HG03097 (cell line): ENCODE measurements around the gene RCAN3.
"Not testable (repeated sequence)": the region's sequence is repeated elsewhere in the genome, so short reads cannot be mapped to it uniquely, and the experiment has no call there.

Experiments
- ATAC-seq: cut with Tn5 transposase; IDR thresholded peaks from one replicate; pipeline ENCODE4 v1.9.1; 2021; ENCODE audit not compliant: unreplicated experiment, low FRiP score

The RCAN3 gene

DNA sequence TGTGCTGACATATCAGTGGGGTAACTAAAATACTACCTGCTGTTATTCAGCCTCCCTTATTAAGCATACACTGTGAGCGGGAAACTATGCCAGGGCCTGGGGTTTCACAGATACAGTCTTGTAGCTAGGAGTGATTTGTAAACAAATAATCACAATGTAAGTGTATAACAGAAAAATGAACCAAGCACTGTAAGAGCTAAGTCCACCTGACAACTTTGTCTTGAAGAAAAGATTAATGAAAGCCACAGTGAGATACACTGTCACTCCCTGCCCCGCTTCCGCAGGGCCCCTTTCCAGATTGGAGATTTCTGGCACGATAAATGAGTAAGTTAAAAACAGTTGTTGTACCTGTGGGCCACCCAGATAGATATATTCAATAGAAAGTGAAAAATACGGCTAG, 4.8 kb downstream of the RCAN3 start:
- no peak for ATAC-seq

DNA sequence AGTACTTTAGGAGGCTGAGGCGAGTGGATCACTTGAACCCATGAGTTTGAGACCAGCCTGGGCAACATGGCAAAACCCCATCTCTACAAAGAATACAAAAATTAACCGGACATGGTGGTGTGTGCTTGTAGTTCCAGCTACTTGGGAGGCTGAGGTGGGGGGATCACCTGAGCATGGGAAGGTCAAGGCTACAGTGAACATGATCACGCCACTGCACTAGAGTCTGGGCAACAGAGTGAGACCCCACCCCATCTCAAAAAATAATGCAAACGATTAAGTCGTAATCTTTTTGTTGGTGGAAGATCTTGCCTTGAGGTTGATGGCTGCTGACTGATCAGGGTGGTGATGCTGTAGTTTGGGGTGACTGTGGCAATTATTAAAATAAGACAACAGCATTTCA, 6.3 kb downstream of the RCAN3 start:
- ATAC-seq, result no peak

DNA sequence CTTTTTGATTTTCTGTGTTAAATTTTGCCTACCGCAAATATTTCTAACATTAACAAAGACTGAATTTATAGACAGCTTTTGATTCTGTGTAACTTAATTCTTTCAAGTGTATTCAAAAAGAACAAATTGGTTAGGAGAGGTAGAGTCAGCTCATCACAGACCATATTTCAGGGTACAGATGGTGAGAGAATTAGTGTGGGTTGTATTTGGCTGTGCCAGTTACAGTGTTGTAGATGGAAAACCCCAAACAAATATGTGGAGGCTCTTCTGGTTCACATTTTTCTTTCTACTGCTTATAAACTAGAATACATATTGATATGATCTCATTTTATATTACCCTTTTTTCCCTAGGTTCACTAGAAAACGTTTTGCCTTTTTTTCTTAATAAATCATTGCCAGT, 11.1 kb downstream of the RCAN3 start:
- no peak for ATAC-seq

DNA sequence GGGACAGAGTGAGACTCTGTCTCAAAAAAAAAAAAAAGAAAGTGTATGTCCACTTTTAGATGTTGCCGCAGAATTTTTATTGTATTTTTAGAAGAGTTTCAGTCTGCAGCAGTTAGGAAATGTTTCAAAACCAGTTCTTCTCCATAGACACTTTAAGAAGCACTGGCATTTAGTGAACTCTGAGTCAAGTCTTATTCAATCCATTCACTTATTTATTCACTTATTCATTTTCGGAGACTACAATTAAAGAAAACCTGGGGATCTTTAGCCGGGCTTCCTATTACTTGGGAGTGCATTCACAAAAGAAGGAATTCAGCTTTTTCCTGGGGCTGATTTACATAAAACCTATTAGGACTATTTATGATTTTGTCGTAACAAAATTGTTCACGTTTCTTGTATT, 12.3 kb downstream of the RCAN3 start:
- ATAC-seq, result no peak

DNA sequence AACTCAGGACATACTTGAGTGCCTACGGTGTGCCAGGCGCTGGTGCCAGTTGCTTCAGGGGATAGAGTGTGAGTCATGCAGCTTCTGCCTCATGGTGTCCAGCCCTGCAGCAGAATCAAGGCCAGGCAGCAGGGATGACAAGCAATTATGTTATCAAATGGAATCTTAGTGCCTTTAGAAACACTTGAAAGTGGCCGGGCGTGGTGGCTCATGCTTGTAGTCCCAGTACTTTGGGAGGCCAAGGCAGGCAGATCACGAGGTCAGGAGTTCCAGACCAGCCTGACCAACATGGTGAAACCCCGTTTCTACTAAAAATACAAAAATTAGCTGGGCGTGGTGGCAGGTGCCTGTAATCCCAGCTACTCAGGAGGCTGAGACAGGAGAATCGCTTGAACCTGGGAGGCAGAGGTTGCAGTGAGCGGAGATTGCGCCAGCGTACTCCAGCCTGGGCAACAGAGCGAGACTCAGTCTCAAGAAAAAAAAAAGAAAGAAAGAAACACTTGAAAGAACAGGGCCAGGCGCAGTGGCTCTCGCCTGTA, 13.1 kb downstream of the RCAN3 start:
- ATAC-seq, result not testable (repeated sequence)

DNA sequence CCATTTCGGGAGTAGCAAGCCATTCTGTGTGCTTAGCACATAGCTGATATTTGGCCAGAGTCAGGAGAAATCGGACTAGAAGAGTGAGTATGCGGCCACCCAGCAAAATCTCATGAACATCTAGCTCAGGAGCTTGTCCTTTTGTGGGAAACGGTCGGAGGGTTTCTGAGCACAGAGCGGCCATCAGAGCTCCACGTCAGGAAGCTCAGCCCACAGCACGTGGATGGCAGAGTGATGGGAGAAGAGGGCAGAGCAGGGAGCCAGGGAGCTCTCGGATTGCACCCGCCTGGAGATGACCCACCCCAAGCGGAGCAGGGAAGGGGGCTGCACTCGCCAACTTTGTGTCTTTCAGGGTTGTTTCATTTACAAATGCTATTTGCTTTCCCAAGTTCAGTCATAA, 13.9 kb downstream of the RCAN3 start:
- no peak for ATAC-seq

DNA sequence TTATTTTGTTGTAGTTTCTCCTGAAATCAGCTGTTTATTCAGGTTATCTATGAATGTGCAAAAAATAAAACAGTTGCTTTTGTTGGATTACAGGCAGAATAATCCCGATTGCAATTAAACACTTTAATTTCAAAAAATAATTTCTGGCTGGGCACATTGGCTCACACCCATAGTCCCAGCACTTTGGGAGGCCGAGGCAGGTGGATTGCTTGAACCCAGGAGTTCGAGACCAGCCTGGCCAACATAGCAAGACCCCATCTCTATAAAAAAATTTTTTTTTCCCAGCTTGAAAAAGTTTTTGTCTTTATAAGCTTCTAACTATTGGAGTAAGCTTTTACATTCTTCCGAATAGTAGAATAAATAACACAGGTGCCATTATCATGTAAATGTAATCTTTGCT, 15.3 kb downstream of the RCAN3 start:
- ATAC-seq, result no peak

DNA sequence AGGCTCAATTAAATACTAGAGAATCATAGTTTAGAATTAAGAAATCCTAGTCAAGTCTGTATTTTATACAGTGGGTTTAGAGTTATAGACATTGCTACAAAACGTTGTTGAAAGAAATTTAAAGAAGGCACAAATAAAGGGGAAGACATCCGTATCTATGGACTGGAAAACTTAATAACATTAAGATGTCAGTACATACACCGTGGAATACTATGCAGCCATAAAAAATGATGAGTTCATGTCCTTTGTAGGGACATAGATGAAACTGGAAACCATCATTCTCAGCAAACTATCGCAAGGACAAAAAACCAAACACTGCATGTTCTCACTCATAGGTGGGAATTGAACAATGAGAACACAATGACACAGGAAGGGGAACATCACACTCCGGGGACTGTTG, 17.6 kb downstream of the RCAN3 start:
- not testable (repeated sequence) for ATAC-seq

DNA sequence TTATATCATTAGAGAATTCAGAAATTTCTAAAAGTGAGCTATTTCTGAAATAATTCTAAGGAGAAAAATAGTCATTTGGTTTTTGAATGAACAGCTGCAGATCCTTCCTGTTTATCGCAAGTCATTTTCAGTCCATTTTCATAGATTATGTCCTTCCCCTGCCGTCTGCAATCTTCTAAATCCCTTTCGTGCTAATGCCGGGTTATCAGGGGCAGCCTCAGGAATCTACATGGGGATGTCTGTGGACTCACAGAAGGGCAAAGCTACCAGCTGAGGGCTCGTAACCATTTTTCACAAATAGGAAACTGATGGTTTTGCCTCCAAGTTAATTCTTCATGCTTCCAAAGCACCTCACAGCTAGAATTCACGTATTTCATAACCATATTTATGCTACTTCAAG, 23.0 kb downstream of the RCAN3 start:
- no peak for ATAC-seq

DNA sequence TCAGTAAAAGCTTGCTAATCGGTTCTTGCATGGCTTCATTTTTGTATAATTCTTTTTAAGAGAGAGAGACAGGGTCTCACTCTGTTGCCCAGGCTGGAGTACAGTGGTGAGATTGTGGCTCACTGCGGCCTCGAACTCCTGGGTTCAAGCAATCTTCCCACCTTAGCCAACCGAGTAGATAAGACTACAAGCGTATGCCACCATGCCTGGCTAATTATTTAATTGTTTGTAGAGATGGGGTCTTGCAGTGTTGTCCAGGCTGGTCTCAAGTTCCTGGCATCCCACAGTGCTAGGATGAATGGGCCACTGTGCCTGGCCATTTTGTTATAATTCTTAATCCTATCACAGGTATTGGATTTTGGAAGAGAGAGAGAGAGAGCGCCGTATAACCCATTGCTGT, 23.4 kb downstream of the RCAN3 start:
- ATAC-seq, result no peak

DNA sequence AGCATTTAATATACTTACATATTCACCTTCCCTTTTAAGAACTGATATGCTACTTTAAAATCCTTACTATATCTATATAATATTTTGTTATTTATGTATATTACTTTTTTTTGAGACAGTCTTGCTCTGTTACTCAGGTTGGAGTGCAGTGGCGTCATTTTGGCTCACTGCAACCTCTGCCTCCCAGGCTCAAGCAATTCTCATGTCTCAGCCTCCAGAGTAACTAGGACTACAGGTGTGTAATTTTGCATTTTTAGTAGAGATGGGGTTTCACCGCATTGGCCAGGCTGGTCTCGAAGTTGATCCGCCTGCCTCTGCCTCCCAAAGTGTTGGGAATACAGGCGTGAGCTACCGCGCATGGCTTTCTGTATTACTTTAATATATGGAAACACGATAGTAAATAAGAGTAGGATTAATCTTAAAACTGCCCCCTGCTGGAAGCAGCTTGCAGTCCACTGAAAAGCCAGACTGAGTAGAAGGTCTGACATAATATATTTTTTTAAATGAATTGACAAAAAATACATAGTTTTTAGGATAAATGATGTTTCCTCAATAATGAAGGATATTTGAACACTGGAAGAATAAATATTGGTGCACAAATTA, 24.4 kb downstream of the RCAN3 start:
- no peak for ATAC-seq

DNA sequence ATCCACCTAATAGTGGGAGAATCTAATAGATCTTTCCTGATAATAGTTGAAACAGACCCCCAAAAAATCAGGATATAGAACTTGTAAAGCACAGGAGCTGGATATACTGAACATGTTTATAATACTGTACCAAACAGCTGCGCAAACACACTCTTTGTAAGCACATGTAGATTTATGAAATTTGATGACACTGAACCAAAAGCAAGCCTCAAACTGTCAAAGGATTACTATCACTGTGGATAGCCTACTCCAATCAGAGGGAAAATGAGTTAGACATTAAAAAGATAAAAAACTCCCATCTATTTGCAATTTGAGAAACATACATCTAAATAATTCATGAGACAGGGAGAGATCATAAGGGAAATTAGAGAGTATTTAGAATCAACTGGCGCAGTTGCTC, 26.1 kb downstream of the RCAN3 start:
- no peak for ATAC-seq

DNA sequence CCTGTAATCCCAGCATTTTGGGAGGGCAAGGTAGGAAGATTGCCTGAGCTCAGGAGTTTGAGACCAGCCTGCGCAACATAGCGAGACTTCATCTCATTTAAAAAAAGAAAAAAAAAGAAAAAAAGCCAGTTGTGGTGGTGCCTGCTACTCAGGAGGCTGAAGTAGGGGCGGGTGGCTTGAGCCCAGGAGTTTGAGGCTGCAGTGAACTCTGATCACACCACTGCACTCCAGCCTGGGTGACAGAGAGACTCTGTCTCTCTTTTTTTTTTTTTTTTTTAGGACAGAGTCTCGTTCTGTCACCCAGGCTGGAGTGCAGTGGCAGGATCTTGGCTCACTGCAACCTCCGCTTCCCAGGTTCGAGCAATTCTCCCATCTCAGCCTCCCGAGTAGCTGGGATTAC, 26.7 kb downstream of the RCAN3 start:
- not testable (repeated sequence) for ATAC-seq

DNA sequence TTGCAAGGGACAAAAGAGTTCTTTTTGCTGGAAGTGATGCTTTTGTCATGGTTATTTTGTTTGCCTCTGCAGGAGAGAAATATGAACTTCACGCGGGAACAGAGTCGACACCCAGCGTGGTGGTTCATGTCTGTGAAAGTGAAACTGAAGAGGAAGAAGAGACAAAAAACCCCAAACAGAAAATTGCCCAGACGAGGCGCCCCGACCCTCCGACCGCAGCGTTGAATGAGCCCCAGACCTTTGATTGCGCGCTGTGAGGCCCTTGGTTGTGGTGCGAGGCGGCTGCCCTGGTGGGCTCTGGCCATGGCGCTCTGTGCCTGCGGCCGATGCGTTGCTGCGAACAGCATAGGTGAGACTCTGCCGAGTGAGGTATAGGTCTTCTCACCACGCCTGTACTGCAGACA, 32.4 kb downstream of the RCAN3 start:
- no peak for ATAC-seq

DNA sequence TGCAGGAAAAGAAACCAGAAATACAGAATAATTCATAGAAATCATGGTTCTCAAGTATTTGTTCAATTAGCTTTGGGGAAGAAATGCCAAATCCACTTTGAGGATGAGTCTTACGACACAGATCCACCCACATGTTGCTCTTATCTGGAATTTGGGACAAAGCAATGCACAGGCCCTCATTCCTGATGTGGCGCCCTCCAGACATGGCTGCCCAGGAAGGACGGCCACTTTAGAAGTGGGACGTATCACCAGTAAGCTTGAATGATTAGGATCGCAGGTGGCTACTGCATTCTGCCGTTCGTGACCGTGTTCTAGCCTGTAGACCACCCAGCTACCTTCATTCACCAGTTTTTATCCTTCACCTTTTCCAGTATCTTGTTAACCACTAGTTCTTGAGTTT, 33.1 kb downstream of the RCAN3 start:
- ATAC-seq, result no peak

DNA sequence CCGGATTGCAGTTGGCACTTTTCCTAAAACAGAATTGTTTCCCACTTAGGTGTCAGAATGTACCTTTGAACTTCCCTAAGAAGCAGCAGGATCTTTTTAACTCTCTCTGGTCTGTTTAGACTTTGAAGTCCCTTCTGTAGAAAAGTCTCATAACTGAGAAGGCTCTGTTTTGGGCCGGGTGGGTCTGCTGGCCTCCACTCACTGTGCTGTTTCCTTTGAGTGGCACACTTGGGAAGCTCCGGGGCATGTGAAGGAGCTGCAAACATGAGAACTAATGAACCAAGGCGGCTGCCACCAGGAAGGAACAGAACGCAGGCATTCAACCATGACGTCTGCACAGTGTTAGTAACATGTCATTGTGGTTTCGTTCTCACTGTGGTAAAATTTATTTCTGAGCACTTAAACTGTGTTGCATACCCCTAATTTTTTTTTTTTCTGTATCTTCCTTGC, 33.8 kb downstream of the RCAN3 start:
- no peak for ATAC-seq

DNA sequence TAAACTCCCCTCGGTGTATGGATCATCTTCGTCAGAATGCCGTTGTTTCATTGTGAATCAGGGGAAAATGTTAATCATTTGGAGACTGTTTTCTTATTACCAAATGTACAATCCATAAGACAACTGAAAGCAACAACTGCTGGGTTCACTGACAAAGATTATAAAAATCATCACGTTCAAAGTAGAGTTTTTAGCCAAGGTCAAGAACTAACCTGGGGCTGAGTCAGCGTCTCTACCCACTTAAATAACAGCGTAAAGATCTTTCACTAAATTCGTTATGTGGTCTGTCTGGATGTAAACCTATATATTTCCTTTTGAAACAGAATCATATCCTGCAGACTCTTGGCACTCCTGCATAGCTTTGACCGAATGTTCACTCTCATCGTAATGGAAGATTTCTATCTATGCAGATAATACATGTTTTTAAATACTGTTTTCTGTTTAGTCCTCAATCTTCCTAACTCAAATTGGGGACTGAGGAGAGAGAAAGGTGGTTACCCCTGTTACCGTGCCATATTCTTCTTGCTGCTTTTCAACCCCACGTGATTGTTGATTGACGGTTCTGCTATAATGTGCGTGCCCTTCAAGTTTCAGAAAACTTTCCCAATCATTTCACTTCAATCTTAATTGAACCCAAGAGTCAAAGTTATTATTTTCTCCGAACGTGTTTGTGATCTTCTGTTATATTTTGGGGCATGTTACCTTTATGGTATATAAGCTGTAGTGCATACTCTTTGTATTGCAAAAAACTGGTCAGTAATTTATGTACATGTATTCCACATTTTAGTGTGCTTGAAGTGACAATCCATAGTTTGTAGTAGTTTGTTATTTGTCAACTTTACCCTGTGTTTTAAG, 37.6 kb downstream of the RCAN3 start:
- no peak for ATAC-seq

DNA sequence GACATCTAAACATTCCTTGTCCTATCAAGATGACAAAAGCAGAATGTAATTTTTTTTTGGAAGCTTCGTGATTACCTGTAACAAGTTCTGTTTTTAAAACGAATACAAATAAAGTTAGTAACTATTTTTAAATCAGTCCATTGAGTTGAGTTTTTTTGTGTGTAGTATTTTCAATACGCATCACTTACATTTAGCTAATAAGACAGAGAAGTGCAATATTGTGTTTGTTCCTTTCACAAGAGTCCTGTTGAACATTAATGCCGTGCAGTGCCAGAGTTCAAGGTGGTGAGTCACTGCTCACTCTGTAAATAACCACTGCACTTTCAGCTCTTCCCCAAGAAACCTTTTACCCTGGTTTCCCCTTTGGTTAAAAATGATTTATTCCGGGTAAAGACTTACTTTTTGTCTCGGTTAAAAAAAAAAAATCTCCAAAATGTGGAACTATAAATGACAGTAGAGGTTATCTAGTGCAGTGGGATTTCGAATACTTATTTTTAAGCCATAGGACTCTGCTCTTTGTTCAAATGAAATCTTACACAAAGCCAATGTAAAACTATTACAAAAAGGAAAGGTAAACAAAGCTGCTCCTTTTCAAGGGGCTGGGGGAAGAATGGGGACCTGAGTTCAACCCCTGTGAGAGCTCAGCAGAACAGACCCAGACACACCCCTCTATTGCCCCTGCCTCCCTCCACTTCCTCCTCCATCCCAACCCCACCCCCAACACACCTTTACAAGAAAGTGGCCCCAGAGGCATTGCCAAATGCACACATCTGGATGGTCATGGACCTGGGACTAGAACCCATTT, 38.5 kb downstream of the RCAN3 start:
- no peak for ATAC-seq

DNA sequence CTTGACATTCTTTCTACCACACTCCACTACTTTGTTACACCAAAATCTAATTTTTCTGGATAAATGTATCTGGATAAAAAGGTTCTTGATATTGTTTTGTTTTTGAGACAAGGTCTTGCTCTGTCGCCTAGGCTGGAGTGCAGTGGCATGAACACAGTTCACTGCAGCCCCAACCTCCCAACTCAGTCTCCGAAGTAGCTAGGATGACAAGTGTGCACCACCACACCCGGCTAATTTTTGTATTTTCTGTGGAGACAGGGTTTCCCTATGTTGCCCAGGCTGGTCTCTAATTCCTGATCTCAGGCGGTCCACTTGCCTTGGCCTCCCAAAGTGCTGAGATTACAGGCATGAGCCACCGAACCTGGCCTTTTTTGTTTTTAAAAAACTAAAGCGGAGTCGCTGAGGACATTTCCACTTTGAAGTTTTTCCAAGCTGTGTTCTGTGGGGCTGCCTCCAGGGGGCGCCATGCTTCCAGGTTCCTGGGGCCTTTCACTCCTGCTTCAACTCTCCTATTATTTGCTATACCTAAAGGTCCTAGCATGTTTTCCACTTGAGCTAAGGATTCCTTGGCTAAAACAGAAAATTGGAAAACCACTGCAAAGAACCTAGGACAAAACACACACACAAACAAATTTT, 39.2 kb downstream of the RCAN3 start:
- ATAC-seq, result no peak

DNA sequence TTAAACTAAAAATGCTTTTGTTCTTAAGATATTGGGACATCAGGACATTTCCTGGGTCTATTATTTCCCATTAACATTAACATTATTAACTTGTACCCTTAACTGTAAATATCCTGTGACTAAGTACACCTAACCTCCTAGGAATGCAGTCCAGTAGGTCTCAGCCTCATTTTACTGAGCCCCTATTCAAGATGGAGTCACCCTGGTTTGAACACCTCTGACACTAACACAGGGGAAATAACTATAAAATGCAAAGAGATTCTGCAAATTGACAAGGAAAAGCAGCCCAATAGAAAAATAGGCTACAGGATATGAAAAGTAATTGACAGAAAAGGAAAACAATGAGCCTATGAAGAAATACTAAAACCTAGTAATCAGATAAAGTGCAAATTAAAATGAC, 41.6 kb downstream of the RCAN3 start:
- ATAC-seq, result no peak

DNA sequence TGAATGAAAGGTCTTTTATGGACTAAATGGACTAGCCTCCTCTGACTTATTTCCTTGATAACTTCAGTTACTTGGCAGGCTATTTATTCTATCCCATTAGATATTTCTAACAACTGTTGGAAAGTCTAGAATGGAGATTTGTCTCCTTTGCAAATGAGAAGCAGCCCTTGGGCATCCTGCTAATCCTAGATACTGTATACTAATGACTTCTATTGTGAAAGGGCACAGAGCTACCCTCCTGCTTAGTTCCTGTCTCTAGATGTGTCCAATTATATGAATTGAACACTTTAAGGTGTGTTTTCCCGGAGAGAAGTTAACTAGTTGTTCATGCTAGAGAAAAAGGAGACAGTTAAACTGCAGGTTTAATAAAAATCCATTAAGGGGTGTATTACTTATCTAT, 43.0 kb downstream of the RCAN3 start:
- ATAC-seq, result no peak
